ENCODE measurements around the gene CKMT2. TPM values are rescaled to one million over a fixed set of nuclear protein-coding genes. Genes with fewer than 3 reads are reported as not detected.

CKMT2 gene
- total RNA-seq, 1 experiment from 2014 or later, result not detected

- intact Hi-C loops (cut with micrococcal nuclease; ENCODE audit: unreplicated experiment), result no loop called here
- ChIA-PET POLR2A (no interaction called here), CTCF (no interaction called here)
- H3K27ac Mint-ChIP-seq (ENCODE audit: unreplicated experiment), result no peak overlapping the region
- Histone ChIP-seq H3K4me1 (peaks cover 44% of the 10 kb centered on the region), H3K36me3 (ENCODE audit: control insufficient read depth, insufficient read depth, low read length) (peaks cover 1% of the 10 kb centered on the region), H3K27me3 (replicated peaks; ENCODE audit: control insufficient read depth, insufficient read depth, low read length) (no peaks in the 10 kb centered on the region), H3K4me3 (ENCODE audit: low read depth, low read length) (no peak overlapping the region), H3K9me3 (no peaks in the 10 kb centered on the region)
- DNase-seq, result no peak
- peaks cover 12% of the 10 kb centered on the region for H3K9me3 Mint-ChIP-seq (ENCODE audit: unreplicated experiment)
- H3K4me3 Mint-ChIP-seq (ENCODE audit: unreplicated experiment), result no peak overlapping the region
- no TSS peak for BruUV-seq (replicated peaks)
- H3K36me3 Mint-ChIP-seq (ENCODE audit: insufficient read depth, unreplicated experiment), result peaks cover 15% of the 10 kb centered on the region
- H3K27me3 Mint-ChIP-seq (ENCODE audit: insufficient read depth, unreplicated experiment), result no peaks in the 10 kb centered on the region
- peaks cover 35% of the 10 kb centered on the region for H3K4me1 Mint-ChIP-seq (ENCODE audit: low read depth, unreplicated experiment)
- TF ChIP-seq CTCF (IDR thresholded peaks at IDR 0.05; ENCODE audit: insufficient read depth in 1 of 2, low read depth in 1 of 2, low read length in 1 of 2, severe bottlenecking in 1 of 2, unreplicated experiment in 1 of 2), result no peak
Observed at GRCh38 chr5:81249240-81249639, 16.1 kb downstream of the CKMT2 start.

DNA sequence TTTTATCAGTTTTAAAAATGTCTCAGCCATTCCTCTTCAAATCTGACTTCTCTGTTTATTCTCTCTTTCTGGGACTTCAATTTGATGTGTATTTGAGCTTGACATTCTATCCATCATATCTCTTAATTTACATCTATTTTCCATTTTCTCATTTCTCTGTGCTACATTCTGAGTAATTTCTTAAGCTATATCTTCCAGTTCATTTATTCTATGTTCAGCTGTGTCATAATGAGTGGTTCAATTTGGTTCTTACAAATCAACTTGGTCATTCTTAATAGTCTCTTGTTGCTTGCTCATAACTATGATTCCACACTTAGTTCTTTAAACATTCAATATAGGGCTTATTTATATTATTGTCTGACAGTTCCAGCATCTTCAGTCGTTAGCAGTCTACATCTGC lies 16.9 kb downstream of the CKMT2 start:
- BruUV-seq (replicated peaks), result no TSS peak
- Mint-ChIP-seq H3K4me3 (ENCODE audit: unreplicated experiment) (no peak overlapping the region), H3K27ac (ENCODE audit: unreplicated experiment) (no peak overlapping the region), H3K36me3 (ENCODE audit: insufficient read depth, unreplicated experiment) (peaks cover 16% of the 10 kb centered on the region), H3K27me3 (ENCODE audit: insufficient read depth, unreplicated experiment) (no peaks in the 10 kb centered on the region), H3K4me1 (ENCODE audit: low read depth, unreplicated experiment) (peaks cover 34% of the 10 kb centered on the region), H3K9me3 (ENCODE audit: unreplicated experiment) (peaks cover 12% of the 10 kb centered on the region)
- POLR2A ChIA-PET, result no interaction called here
- Histone ChIP-seq H3K27me3 (replicated peaks; ENCODE audit: control insufficient read depth, insufficient read depth, low read length) (no peaks in the 10 kb centered on the region), H3K36me3 (ENCODE audit: control insufficient read depth, insufficient read depth, low read length) (peaks cover 1% of the 10 kb centered on the region), H3K9me3 (no peaks in the 10 kb centered on the region), H3K4me1 (peaks cover 37% of the 10 kb centered on the region), H3K4me3 (ENCODE audit: low read depth, low read length) (no peak overlapping the region)
- TF ChIP-seq CTCF (IDR thresholded peaks at IDR 0.05; ENCODE audit: insufficient read depth in 1 of 2, low read depth in 1 of 2, low read length in 1 of 2, severe bottlenecking in 1 of 2, unreplicated experiment in 1 of 2), result no peak
- intact Hi-C loops (cut with micrococcal nuclease; ENCODE audit: unreplicated experiment), result no loop called here
- CTCF ChIA-PET, result no interaction called here
- no peak for DNase-seq

- TF ChIP-seq CTCF (IDR thresholded peaks at IDR 0.05; ENCODE audit: insufficient read depth in 1 of 2, low read depth in 1 of 2, low read length in 1 of 2, severe bottlenecking in 1 of 2, unreplicated experiment in 1 of 2), result no peak
- no peaks in the 10 kb centered on the region for H3K27me3 Mint-ChIP-seq (ENCODE audit: insufficient read depth, unreplicated experiment)
- no TSS peak for BruUV-seq (replicated peaks)
Observed at GRCh38 chr5:81251922-81252321, 18.8 kb downstream of the CKMT2 start.

More at GRCh38 chr5:81251922-81252321, 18.8 kb downstream of the CKMT2 start:
- H3K27me3 ChIP-seq (replicated peaks; ENCODE audit: control insufficient read depth, insufficient read depth, low read length), result no peaks in the 10 kb centered on the region
- ChIA-PET CTCF (interaction anchor here (0.7 kb wide), 1 partner anchor 15 kb away, joined by 3 read pairs; no protein-coding TSS in a partner anchor), POLR2A (no interaction called here)
- H3K4me3 ChIP-seq (ENCODE audit: low read depth, low read length), result no peak overlapping the region
- Mint-ChIP-seq H3K36me3 (ENCODE audit: insufficient read depth, unreplicated experiment) (peaks cover 16% of the 10 kb centered on the region), H3K9me3 (ENCODE audit: unreplicated experiment) (peaks cover 12% of the 10 kb centered on the region), H3K4me3 (ENCODE audit: unreplicated experiment) (no peak overlapping the region), H3K27ac (ENCODE audit: unreplicated experiment) (no peak overlapping the region), H3K4me1 (ENCODE audit: low read depth, unreplicated experiment) (peaks cover 15% of the 10 kb centered on the region)
- no peak for DNase-seq
- H3K36me3 ChIP-seq (ENCODE audit: control insufficient read depth, insufficient read depth, low read length), result peaks cover 4% of the 10 kb centered on the region
- peaks cover 18% of the 10 kb centered on the region for H3K4me1 ChIP-seq
- H3K9me3 ChIP-seq, result no peaks in the 10 kb centered on the region
- intact Hi-C loops (cut with micrococcal nuclease; ENCODE audit: unreplicated experiment), result no loop called here

Measured in Caco-2 (cell line).